ENCODE data around the gene SH3YL1. TPM values are rescaled to one million over a fixed set of nuclear protein-coding genes. Genes with fewer than 3 reads are reported as not detected.

Gene SH3YL1
- polyA plus RNA-seq, 1 experiment = 27.6 TPM

GRCh38 chr2:255195-255594 lies 8.6 kb downstream of the SH3YL1 start:
- no peak for TF ChIP-seq CTCF (IDR thresholded peaks at IDR 0.05; ENCODE audit: low read depth, low read length)
- Histone ChIP-seq H3K9me3 (ENCODE audit: control insufficient read depth, insufficient read depth, low read length) (no peaks in the 10 kb centered on the region; the same call in 1 of the 2 replicates), H3K4me3 (ENCODE audit: low read depth, low read length) (no peak overlapping the region), H3K27me3 (ENCODE audit: control insufficient read depth, insufficient read depth, low read length) (no peaks in the 10 kb centered on the region), H3K27ac (ENCODE audit: low read depth, low read length) (no peak overlapping the region)
- POLR2A ChIA-PET = no interaction called here
- DNase-seq (ENCODE audit: low read depth, low spot score) = no peak
- CTCF ChIA-PET = interaction anchor here (1.2 to 2.8 kb wide), 4 partner anchors 9 to 35 kb away, joined by 3 to 19 read pairs (median 6); no protein-coding TSS in a partner anchor

- DNase-seq (ENCODE audit: low read depth, low spot score) = no peak
- TF ChIP-seq CTCF (IDR thresholded peaks at IDR 0.05; ENCODE audit: low read depth, low read length) = no peak
- POLR2A ChIA-PET = no interaction called here
- CTCF ChIA-PET = interaction anchor here (0.7 to 2.8 kb wide), 3 partner anchors 8 to 36 kb away, joined by 3 to 19 read pairs (median 4); no protein-coding TSS in a partner anchor
- Histone ChIP-seq H3K4me3 (ENCODE audit: low read depth, low read length) (no peak overlapping the region), H3K27ac (ENCODE audit: low read depth, low read length) (no peak overlapping the region), H3K27me3 (ENCODE audit: control insufficient read depth, insufficient read depth, low read length) (no peaks in the 10 kb centered on the region), H3K9me3 (ENCODE audit: control insufficient read depth, insufficient read depth, low read length) (no peaks in the 10 kb centered on the region; the same call in 1 of the 2 replicates)
These were observed 9.6 kb downstream of the SH3YL1 start for GRCh38 chr2:254241-254640.

GRCh38 chr2:253202-253638 lies 10.6 kb downstream of the SH3YL1 start:
- ChIA-PET POLR2A (no interaction called here), CTCF (no interaction called here)
- Histone ChIP-seq H3K4me3 (ENCODE audit: low read depth, low read length) (no peak overlapping the region), H3K27me3 (ENCODE audit: control insufficient read depth, insufficient read depth, low read length) (no peaks in the 10 kb centered on the region), H3K27ac (ENCODE audit: low read depth, low read length) (no peak overlapping the region), H3K9me3 (ENCODE audit: control insufficient read depth, insufficient read depth, low read length) (no peaks in the 10 kb centered on the region)
- DNase-seq (ENCODE audit: low read depth, low spot score) = no peak
- no peak for TF ChIP-seq CTCF (IDR thresholded peaks at IDR 0.05; ENCODE audit: low read depth, low read length)

- Histone ChIP-seq H3K4me3 (ENCODE audit: low read depth, low read length) (no peak overlapping the region), H3K9me3 (ENCODE audit: control insufficient read depth, insufficient read depth, low read length) (no peaks in the 10 kb centered on the region), H3K27me3 (ENCODE audit: control insufficient read depth, insufficient read depth, low read length) (no peaks in the 10 kb centered on the region), H3K27ac (ENCODE audit: low read depth, low read length) (no peak overlapping the region)
- no peak for DNase-seq (ENCODE audit: low read depth, low spot score)
- ChIA-PET CTCF (interaction anchor here (2.0 kb wide), 1 partner anchor 38 kb away, joined by 16 read pairs; no protein-coding TSS in a partner anchor), POLR2A (no interaction called here)
- no peak for TF ChIP-seq CTCF (IDR thresholded peaks at IDR 0.05; ENCODE audit: low read depth, low read length)
These were observed 11.7 kb downstream of the SH3YL1 start for GRCh38 chr2:252001-252602.

- DNase-seq (ENCODE audit: low read depth, low spot score) = no peak
- no peak overlapping the region for H3K4me3 ChIP-seq (ENCODE audit: low read depth, low read length)
- no peak overlapping the region for H3K27ac ChIP-seq (ENCODE audit: low read depth, low read length)
- CTCF ChIA-PET = interaction anchor here (0.6 to 6.5 kb wide), 2 partner anchors 10 to 13 kb away, joined by 3 to 62 read pairs; no protein-coding TSS in a partner anchor
- H3K9me3 ChIP-seq (ENCODE audit: control insufficient read depth, insufficient read depth, low read length) = no peaks in the 10 kb centered on the region
- H3K27me3 ChIP-seq (ENCODE audit: control insufficient read depth, insufficient read depth, low read length) = no peaks in the 10 kb centered on the region
- no peak for TF ChIP-seq CTCF (IDR thresholded peaks at IDR 0.05; ENCODE audit: low read depth, low read length)
- POLR2A ChIA-PET = no interaction called here
These were observed 14.2 kb downstream of the SH3YL1 start for GRCh38 chr2:249538-250042.
